ENCODE measurements around the gene GFER. TPM values are rescaled to one million over a fixed set of nuclear protein-coding genes. Genes with fewer than 3 reads are reported as not detected.
A peak's percentile ranks its signal among the peaks of the same experiment; 100 is the strongest.

GFER gene
- total RNA-seq, 1 donor, result 8.7 TPM

GRCh38 chr16:2003827-2004641 is 20.0 kb downstream of the GFER start:
- DNase-seq (ENCODE audit: insufficient read length, low spot score, missing footprints), result peak; percentile 100
- no peak overlapping the region for H3K4me3 ChIP-seq (ENCODE audit: insufficient read depth, low read length)
- peak overlapping the region; percentile 57 for H3K4me2 ChIP-seq (ENCODE audit: insufficient read depth, low read length)
- H3K36me3 ChIP-seq (ENCODE audit: insufficient read depth, low read length), result peaks cover 42% of the 10 kb centered on the region
- no peak overlapping the region for H2AFZ ChIP-seq (ENCODE audit: low read length)
- H3K9me3 ChIP-seq (ENCODE audit: low read depth, low read length), result no peaks in the 10 kb centered on the region
- peaks cover 80% of the 10 kb centered on the region for H3K79me2 ChIP-seq (ENCODE audit: insufficient read depth, low read length)
- H3K4me1 ChIP-seq (ENCODE audit: insufficient read depth, low read length), result peaks cover 24% of the 10 kb centered on the region
- no peak overlapping the region for H3K27ac ChIP-seq (ENCODE audit: low read depth, low read length)
- H3K27me3 ChIP-seq (ENCODE audit: insufficient read depth, low read length), result no peaks in the 10 kb centered on the region
- TF ChIP-seq CTCF (IDR thresholded peaks at IDR 0.05; ENCODE audit: extremely low read depth, low read depth, low read length), result peak; percentile 87
- H4K20me1 ChIP-seq (ENCODE audit: insufficient read depth, low read length), result peaks cover 70% of the 10 kb centered on the region

DNA sequence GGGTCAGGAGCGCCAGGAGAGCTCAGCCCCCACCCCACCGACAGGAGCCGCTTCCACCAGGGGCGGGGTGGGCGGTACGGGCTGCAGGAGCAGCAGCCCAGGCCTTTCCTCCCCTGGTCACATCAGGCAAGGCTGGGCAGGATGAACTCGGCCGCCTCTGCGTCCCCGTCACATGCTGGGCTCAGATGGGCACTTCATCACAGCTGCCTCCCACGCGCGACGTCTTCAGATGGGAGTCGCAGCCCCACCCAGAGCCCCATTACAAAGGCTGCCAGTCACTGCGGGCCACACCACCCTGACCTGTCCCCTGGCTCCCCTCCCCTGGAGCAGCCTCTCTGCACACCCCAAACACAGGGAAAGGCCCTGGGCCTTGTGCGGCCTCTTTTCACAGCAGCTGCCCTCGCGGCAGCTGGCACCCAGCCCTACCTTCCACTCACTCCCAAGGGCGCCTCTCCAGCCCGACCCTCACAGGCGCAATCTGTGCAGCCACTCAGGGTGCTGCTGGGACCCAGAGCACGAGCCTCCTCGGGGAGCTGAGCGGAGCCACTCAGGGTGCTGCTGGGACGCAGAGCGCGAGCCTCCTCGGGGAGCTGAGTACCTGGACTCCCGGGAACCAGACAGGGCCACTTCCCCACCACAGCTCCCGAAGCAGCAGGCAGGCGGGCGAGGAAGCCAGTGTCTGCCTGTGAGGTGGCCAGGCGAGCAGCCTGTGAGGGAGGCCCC is 21.0 kb downstream of the GFER start:
- TF ChIP-seq CTCF (IDR thresholded peaks at IDR 0.05; ENCODE audit: extremely low read depth, low read depth, low read length), result no peak
- Histone ChIP-seq H3K27ac (ENCODE audit: low read depth, low read length) (no peak overlapping the region), H3K4me1 (ENCODE audit: insufficient read depth, low read length) (peaks cover 25% of the 10 kb centered on the region), H3K4me3 (ENCODE audit: insufficient read depth, low read length) (no peak overlapping the region), H3K27me3 (ENCODE audit: insufficient read depth, low read length) (no peaks in the 10 kb centered on the region), H3K79me2 (ENCODE audit: insufficient read depth, low read length) (peaks cover 87% of the 10 kb centered on the region), H4K20me1 (ENCODE audit: insufficient read depth, low read length) (peaks cover 71% of the 10 kb centered on the region), H3K36me3 (ENCODE audit: insufficient read depth, low read length) (peaks cover 33% of the 10 kb centered on the region), H3K4me2 (ENCODE audit: insufficient read depth, low read length) (no peak overlapping the region), H2AFZ (ENCODE audit: low read length) (no peak overlapping the region), H3K9me3 (ENCODE audit: low read depth, low read length) (no peaks in the 10 kb centered on the region)
- DNase-seq (ENCODE audit: insufficient read length, low spot score, missing footprints), result no peak

DNA sequence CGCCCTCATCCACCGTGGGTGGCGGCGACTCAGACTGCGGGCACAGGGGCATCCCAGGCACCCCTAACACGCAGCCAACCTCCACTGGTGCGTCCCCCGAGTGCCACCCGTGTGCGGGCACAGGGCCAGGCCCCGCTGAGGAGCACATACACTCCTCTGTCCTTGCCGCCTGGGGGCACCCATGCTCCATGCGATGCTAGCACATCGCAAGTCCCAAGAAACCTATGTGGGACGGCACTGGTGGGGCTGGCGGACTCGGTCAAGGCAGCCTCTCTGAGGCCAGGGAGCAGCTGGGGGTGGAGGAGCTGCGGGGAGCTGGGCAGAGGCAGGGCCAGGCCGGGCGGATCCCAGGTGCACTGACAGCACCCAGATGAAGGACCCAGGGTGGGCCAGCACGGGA is 21.7 kb downstream of the GFER start:
- peaks cover 71% of the 10 kb centered on the region for H4K20me1 ChIP-seq (ENCODE audit: insufficient read depth, low read length)

More for the DNA sequence above, 21.7 kb downstream of the GFER start:
- Histone ChIP-seq H3K27ac (ENCODE audit: low read depth, low read length) (no peak overlapping the region), H3K79me2 (ENCODE audit: insufficient read depth, low read length) (peaks cover 94% of the 10 kb centered on the region), H3K27me3 (ENCODE audit: insufficient read depth, low read length) (no peaks in the 10 kb centered on the region), H3K4me3 (ENCODE audit: insufficient read depth, low read length) (no peak overlapping the region), H2AFZ (ENCODE audit: low read length) (no peak overlapping the region), H3K4me2 (ENCODE audit: insufficient read depth, low read length) (no peak overlapping the region), H3K9me3 (ENCODE audit: low read depth, low read length) (no peaks in the 10 kb centered on the region), H3K4me1 (ENCODE audit: insufficient read depth, low read length) (peaks cover 31% of the 10 kb centered on the region), H3K36me3 (ENCODE audit: insufficient read depth, low read length) (peaks cover 28% of the 10 kb centered on the region)
- DNase-seq (ENCODE audit: insufficient read length, low spot score, missing footprints), result no peak
- no peak for TF ChIP-seq CTCF (IDR thresholded peaks at IDR 0.05; ENCODE audit: extremely low read depth, low read depth, low read length)

Data from osteoblast (primary cell).